Measurements from ENCODE around the gene AJM1.

AJM1 gene

DNA sequence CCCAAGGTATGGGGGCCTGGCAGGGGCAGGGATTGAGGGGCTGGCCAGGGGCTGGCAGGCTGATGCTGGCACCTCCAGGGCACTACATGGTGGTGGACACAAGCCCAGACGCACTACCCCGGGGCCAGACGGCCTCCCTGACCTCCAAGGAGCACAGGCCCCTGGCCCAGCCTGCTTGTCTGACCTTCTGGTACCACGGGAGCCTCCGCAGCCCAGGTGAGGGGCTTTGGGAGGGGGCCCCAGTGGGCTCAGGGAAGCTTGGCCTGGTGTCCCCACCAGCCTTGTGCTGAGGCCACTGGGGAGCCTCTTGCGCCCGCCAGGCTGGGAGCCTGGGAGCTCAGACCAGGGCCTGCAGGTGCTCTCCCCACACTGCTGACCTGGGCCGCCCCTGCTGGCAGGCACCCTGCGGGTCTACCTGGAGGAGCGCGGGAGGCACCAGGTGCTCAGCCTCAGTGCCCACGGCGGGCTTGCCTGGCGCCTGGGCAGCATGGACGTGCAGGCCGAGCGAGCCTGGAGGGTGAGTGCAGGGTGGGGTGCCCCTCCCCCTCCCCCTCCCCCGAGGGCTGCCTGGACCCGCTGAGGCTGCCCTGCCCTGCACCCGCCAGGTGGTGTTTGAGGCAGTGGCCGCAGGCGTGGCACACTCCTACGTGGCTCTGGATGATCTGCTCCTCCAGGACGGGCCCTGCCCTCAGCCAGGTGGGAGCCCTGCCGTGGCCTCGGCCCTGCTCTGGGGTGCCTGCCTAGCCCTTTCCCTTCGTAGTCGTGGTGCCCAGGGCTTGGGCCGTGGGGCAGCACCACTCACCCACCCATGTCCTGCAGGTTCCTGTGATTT lies 15.5 kb downstream of the AJM1 start:
- peaks cover 26% of the 10 kb centered on the region for H3K36me3 ChIP-seq (replicated peaks)

DNA sequence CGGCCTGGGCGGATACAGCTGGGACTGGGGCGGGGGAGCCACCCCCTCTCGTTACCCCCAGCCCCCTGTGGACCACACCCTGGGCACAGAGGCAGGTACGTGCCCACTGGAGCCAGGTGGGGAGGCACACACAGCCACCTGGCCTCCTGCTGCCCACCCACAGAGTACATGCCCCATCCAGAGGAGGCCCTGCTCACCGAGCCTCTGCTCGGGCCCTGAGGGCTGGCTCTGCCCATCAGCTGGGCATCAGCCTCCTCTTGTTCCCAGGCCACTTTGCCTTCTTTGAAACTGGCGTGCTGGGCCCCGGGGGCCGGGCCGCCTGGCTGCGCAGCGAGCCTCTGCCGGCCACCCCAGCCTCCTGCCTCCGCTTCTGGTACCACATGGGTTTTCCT lies 16.2 kb downstream of the AJM1 start:
- Histone ChIP-seq H3K27ac (no peak overlapping the region), H3K36me3 (replicated peaks) (peaks cover 31% of the 10 kb centered on the region), H3K4me3 (ENCODE audit: low read depth, low read length) (no peak overlapping the region), H3K27me3 (replicated peaks) (no peaks in the 10 kb centered on the region)
- in situ Hi-C loops (cut with HindIII; ENCODE audit: low pct_ligation_motif_present, low sequenced_read_pairs), result no loop called here
- DNase-seq, result no peak
- TF ChIP-seq, protein P1, sequence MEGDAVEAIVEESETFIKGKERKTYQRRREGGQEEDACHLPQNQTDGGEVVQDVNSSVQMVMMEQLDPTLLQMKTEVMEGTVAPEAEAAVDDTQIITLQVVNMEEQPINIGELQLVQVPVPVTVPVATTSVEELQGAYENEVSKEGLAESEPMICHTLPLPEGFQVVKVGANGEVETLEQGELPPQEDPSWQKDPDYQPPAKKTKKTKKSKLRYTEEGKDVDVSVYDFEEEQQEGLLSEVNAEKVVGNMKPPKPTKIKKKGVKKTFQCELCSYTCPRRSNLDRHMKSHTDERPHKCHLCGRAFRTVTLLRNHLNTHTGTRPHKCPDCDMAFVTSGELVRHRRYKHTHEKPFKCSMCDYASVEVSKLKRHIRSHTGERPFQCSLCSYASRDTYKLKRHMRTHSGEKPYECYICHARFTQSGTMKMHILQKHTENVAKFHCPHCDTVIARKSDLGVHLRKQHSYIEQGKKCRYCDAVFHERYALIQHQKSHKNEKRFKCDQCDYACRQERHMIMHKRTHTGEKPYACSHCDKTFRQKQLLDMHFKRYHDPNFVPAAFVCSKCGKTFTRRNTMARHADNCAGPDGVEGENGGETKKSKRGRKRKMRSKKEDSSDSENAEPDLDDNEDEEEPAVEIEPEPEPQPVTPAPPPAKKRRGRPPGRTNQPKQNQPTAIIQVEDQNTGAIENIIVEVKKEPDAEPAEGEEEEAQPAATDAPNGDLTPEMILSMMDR (IDR thresholded peaks at IDR 0.05; ENCODE audit: low read depth, low read length, missing control alignments), result no peak

More for the DNA sequence above, 15.5 kb downstream of the AJM1 start:
- Histone ChIP-seq H3K27me3 (replicated peaks) (no peaks in the 10 kb centered on the region), H3K27ac (no peak overlapping the region), H3K4me3 (ENCODE audit: low read depth, low read length) (no peak overlapping the region)
- in situ Hi-C loops (cut with HindIII; ENCODE audit: low pct_ligation_motif_present, low sequenced_read_pairs), result no loop called here
- TF ChIP-seq, protein P1 (IDR thresholded peaks at IDR 0.05; ENCODE audit: low read depth, low read length, missing control alignments), result no peak
- no peak for DNase-seq

DNA sequence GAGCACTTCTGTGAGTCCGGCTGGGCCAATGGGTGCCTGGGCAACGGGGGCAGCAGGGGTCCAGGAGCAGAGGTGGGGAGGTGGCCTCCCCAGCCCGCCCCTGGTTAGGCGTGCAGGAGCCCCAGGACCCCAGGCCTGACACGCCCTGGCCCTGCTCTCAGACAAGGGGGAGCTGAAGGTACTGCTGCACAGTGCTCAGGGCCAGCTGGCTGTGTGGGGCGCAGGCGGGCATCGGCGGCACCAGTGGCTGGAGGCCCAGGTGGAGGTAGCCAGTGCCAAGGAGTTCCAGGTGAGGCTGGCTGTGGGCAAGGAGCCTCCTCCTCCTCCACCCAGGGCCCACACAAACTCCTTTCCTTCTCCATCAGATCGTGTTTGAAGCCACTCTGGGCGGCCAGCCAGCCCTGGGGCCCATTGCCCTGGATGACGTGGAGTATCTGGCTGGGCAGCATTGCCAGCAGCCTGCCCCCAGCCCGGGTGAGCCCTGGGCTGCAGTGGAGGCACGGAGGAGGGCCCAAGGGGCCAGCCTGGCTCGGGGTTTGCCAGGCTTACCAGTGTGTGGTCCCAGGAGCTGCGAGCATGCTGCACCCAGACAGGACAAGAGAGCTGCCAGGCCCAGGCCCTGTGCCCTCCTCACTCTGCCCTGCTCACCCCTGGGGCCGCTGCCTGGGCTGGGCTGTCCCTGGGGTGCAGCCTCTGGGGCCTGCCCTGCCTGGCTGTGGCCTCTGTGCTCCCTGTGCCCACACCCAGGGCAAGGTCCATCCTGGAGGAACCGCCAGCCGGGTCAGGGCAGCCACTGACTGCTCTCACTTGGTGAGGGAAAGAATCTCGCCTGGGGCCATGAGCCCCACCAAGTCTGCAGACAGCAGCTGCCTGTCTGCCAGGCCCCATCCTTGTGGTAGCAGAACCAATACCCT lies 16.8 kb downstream of the AJM1 start:
- no peak overlapping the region for H3K4me3 ChIP-seq (ENCODE audit: low read depth, low read length)
- no peaks in the 10 kb centered on the region for H3K27me3 ChIP-seq (replicated peaks)
- H3K27ac ChIP-seq, result no peak overlapping the region
- DNase-seq, result no peak
- H3K36me3 ChIP-seq (replicated peaks), result peaks cover 35% of the 10 kb centered on the region
- in situ Hi-C loops (cut with HindIII; ENCODE audit: low pct_ligation_motif_present, low sequenced_read_pairs), result no loop called here
- TF ChIP-seq, protein P1 (IDR thresholded peaks at IDR 0.05; ENCODE audit: low read depth, low read length, missing control alignments), result no peak

DNA sequence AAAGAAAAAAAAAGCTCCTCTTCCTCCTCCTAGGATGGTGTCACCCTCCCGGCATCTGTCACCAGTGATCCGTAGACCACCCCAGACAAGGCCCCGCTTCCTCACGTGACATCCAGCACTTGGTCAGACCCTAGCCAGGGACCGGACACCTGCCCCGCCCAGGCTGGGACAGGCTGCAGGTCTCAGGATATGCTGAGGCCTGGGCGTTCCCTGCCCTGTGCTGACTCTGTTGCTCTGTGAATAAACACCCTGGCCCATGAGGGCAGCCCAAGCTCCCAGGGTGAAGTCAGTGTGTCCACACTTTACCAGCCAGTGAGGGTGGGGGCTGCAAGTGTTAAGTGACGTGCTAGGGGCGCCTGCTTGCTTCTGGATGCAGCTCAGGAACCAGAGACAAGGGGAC lies 18.3 kb downstream of the AJM1 start:
- no peak for DNase-seq
- Histone ChIP-seq H3K27ac (no peak overlapping the region), H3K36me3 (replicated peaks) (peaks cover 35% of the 10 kb centered on the region), H3K4me3 (ENCODE audit: low read depth, low read length) (no peak overlapping the region), H3K27me3 (replicated peaks) (no peaks in the 10 kb centered on the region)
- TF ChIP-seq, protein P1 (IDR thresholded peaks at IDR 0.05; ENCODE audit: low read depth, low read length, missing control alignments), result no peak
- in situ Hi-C loops (cut with HindIII; ENCODE audit: low pct_ligation_motif_present, low sequenced_read_pairs), result no loop called here

DNA sequence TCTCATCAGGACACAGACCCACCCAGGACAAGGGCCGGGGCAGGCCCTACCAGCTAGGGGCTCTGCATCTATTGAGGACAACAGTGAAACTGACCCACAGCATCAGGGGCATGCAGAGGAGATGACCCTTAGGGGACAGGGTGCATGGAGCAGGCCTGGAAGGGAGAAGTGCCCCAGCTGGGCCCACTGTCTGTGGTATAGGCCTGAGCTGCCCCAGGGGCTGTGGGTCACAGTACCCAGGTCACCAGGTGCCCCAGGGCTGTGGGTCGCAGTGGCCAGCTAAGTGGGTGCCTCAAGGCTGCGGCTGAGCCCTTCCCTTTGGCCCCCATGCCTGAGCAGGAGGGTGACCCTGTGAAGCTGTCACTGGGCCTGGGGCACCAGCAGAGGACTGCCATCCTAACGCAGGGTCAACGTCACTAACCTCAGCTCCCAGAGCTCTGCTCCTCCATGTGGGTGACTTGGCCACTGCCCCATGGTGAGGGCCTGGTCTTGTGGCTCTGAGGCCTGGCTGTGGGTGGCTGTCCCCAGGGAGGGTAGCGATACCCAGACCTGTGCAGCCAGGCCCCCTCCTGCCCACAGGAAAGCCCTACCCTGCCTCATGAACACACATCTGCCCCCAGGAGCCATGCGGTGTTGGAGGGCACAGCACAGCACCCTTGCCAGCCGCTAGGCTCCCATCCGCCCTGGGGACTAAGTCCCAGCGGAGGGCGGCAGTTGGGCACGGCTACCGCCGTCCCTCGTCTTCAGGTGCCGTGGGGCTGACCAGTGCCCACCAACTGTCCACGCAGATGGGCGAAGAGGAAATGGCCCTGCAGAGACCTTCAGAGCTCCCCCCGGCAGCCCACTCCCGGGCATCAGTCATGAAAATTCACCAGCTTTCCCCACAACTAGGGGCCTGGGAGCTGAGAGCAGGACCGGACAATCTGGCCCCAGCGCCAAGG lies 18.9 kb downstream of the AJM1 start:
- DNase-seq, result no peak

More for the DNA sequence above, 18.9 kb downstream of the AJM1 start:
- H3K4me3 ChIP-seq (ENCODE audit: low read depth, low read length), result no peak overlapping the region
- in situ Hi-C loops (cut with HindIII; ENCODE audit: low pct_ligation_motif_present, low sequenced_read_pairs), result no loop called here
- H3K27ac ChIP-seq, result no peak overlapping the region
- TF ChIP-seq, protein P1 (IDR thresholded peaks at IDR 0.05; ENCODE audit: low read depth, low read length, missing control alignments), result no peak
- peaks cover 35% of the 10 kb centered on the region for H3K36me3 ChIP-seq (replicated peaks)
- H3K27me3 ChIP-seq (replicated peaks), result no peaks in the 10 kb centered on the region
